GM19372 (cell line): Measurements from ENCODE around the gene PRKAR1B.

Experiments used
- ATAC-seq: cut with Tn5 transposase; IDR thresholded peaks from one replicate; pipeline ENCODE4 v1.9.1; 2021; ENCODE audit warnings: mild to moderate bottlenecking, low read depth, moderate library complexity; ENCODE audit not compliant: unreplicated experiment

PRKAR1B gene

DNA sequence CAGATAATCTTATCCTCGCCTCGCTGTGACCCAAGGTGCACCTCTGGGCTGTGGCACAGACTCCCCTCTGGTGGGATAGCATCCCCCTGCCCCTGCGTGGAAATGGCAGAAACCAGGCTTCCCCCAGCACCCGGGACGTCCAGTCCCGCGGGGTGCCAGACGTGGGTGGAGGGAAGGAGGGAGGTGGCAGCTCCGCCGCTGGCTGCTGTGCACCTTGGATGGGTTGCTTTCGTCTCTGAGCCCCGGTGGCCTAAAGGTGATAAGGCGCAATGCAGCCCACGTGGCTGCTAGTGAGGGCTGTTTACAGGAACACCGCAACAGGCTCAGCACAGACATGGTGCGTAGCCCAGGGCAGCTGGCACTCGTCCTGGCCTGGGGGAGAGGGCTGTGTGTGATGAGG, 193.8 kb downstream of the PRKAR1B start:
- no peak for ATAC-seq

- no peak for ATAC-seq
Measured at GRCh38 chr7:532379-533143, 194.5 kb downstream of the PRKAR1B start.

DNA sequence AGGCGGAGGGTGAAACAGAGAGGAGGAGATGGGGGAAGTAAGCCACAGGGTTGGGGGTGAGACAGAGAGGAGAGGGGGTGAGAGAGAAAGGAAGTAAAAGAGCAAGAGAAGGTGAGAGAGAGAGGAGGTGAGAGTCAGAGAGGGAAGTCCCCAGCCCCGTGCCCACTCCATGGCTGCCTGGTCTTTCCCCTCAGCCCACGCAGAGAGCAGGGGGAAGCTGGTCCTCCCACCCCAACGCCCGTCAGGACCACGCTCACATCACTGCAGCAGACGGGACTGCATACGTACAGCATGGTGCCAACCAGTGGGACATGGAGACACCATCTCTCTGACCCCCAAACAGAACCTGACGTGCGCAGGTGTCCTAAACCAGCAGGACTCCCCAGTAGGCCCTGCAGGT, 195.3 kb downstream of the PRKAR1B start:
- no peak for ATAC-seq

GRCh38 chr7:528451-528850, 198.6 kb downstream of the PRKAR1B start:
- no peak for ATAC-seq

DNA sequence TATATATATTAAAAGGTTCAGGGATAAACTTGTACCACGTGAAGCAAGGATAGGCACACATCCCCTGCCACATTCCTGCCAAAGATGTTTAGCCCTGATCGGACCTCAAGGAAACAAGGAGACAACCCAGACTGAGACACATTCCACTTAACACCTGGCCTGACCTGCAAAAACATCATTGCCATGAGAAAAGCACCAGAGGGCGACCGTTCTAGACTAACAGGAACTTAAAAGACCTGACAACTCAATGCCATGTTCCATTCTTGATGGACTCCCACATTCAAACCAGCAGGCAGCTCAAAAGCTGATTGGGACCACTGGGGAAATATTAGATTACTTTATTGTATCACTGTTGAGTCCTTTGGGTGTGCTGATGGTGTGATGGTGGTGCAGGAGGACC, 199.4 kb downstream of the PRKAR1B start:
- no peak for ATAC-seq

DNA sequence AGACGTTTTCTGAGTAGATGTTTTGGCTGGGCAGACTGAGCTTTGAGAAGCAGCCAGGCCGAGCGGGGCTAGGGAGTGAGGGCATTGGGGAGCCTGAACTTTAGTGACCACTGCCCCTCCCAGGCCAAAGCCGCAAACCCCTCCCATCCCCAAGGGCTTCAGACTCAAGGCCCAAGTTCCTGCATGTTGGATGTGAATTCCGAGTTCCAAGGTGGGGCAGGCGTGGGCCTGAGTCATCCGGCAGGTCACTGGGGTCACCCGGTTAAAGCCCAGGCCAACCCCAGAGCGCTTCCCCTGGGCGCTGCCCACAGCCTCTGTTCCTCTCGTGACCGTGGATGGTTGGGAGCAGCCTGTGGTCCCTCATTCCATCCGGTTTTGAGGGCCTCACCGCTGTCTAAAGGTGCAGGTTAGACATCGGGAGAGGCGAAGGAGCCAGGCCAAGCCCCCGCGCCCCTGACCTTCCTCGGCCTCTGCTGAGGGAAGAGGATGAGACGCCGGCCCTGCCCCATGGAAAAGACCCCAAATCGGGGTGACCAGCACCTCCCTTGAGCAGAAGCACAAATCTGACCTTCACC, 200.5 kb downstream of the PRKAR1B start:
- ATAC-seq, result no peak

GRCh38 chr7:525740-526139, 201.3 kb downstream of the PRKAR1B start:
- ATAC-seq, result no peak

DNA sequence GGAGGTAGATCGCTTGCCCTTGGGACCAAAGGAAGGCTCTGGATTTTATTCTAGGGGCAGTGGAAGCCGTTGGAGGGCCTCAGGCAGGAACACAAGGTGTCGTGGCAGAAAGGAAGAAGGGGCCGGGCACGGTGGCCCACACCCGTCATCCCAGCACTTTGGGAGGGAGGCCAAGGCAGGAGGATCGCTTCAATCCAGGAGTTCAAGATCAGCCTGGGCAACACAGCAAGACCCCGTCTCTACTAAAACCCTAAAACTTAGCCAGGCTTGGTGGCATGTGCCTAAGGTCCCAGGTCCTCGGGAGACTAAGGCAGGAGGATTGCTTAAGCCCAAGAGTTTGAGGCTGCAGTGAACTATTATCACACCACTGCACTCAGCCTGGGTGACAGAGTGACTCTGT, 202.3 kb downstream of the PRKAR1B start:
- no peak for ATAC-seq

DNA sequence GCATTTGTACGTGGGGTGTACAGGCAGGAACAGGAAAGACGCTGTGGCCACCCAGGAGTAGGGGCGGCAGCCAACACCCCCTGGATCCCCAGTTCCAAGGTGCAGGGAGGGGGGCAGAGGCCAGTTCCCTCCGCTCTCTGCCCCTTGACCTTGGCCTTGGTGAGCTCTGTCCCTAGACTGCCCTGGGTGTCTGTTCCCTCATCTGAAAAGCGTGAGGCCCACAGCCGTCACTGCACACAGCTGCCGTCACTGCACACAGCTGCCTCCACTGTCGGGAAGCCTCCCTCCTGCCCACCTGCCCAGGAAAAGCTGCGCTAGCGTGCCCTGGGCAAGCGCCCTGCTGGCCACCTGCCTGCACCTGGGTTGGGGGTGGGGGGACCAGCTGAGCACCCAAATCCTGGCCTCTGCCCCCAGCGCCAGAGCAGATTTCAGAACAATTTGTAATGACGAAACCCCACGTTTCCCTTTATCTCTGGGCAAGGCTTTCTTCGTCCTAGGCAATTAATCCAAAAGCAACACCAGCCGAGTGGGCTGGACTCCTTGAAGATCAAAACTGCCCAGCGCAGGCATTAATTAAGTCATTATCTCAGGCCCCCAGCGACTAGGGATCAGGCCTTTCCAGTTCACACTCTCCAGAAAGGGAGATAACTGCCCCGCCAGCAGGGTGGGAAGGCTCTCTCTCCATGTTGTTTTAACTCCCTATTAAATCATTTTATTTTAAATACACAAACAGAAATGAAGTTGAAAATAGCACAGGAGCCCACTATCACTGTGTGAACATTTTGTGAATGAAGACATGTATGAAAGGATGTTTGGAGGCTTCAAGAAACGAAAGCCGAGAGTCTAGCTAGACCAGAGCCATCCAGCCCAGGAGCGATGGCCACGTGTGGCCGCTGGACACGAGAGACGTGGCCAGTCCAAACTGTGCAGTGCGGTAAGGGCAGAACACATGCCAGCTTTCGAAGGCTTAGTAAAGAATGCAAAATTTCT, 203.4 kb downstream of the PRKAR1B start:
- no peak for ATAC-seq

DNA sequence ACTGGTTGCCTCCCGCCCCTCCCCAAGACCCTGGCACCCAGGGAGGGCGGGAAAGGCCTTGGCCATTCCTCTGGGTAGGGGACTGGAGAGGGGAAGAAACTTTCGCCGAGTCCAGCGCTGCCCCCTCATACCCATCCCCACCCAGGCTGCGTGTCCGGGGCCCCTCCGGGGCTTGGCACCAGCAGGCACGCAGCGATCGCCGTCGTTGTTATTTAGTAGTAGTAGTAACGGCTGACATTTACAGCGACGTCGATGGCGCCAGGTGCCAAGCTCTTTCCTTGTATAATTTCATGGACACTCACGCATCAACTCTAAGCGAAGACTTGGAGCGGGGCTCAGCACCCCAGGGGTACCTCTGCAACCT, 204.1 kb downstream of the PRKAR1B start:
- ATAC-seq, result no peak

GRCh38 chr7:522071-522950, 204.8 kb downstream of the PRKAR1B start:
- no peak for ATAC-seq

DNA sequence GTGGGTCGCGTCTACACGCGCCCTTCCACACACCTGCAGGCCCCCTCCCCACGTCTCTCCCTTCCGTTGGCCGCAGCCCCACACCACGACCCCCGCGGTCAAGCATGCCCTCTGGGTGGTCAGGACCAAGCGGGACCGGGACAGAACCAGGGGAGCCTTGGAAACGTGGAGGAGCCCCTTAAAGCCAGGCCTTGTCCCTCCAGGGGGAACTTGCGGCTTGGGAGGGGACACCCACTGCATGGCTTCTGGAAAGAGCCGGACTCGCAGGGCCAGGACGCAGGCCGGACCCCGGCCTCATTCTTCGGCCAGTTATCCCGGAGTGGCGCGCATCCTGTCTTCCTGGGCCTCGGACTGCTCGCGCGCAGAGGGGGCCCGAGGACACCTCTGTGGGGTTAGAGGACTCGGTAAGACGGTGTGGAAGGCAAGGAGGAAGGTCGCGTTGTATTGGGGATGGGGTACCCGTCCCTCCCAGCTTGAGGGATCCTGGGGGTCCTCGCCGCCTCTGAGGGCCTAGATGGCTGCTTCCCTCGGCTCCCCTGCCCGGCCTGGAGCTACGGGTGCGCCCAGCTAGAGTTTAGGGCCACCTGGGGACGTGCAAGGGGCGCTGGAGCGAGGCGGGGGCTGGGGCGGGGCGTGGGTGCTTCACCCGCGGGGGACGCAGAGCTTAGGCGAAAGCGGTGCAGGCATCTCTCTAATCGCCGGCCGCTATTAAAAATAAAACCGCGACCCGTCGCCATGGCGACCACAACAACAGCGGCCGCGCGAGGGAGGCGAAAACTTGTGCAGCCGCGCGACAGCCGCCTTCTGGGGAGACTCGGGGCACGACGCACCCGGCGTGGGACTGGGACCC, 205.6 kb downstream of the PRKAR1B start:
- no peak for ATAC-seq

DNA sequence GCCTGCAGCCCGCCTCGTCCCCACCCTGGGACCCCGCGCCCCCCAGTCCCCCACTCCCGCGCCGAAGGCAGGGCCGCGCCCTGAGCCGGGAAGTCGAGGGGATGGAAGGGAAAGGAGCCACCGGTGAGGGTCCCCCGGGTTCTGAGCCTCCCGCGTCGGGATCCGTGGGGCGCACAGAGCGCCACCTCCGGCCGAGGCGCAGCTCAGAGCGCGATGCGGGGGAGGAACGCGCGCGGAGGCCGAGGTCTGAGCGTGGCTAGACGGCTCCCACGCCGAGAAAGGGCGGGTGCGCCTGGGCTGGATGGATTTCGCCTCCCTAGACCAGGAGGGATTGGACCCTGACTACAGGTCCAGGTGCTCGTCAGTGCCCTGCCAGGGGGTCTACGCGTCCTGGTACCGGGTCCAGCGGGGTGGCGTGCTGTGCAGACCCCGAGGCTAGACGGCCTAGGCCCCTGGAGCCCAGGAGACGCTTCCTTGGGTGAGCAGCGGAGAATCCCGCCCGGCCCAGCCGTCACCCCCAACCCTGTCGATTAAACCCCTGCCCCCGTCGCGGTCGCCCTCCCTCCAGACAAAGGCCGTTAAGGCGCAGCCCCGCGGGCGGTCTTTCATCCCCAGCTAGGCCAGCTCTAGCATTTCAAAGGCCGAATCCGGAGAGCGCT, 206.4 kb downstream of the PRKAR1B start:
- no peak for ATAC-seq

GRCh38 chr7:519484-520390, 207.3 kb downstream of the PRKAR1B start, which contains the start of gene PDGFA:
PDGFA (minus strand) TSS chr7:519846; CDS start chr7:519001, 845 bp downstream.
- peak; percentile 37 for ATAC-seq

DNA sequence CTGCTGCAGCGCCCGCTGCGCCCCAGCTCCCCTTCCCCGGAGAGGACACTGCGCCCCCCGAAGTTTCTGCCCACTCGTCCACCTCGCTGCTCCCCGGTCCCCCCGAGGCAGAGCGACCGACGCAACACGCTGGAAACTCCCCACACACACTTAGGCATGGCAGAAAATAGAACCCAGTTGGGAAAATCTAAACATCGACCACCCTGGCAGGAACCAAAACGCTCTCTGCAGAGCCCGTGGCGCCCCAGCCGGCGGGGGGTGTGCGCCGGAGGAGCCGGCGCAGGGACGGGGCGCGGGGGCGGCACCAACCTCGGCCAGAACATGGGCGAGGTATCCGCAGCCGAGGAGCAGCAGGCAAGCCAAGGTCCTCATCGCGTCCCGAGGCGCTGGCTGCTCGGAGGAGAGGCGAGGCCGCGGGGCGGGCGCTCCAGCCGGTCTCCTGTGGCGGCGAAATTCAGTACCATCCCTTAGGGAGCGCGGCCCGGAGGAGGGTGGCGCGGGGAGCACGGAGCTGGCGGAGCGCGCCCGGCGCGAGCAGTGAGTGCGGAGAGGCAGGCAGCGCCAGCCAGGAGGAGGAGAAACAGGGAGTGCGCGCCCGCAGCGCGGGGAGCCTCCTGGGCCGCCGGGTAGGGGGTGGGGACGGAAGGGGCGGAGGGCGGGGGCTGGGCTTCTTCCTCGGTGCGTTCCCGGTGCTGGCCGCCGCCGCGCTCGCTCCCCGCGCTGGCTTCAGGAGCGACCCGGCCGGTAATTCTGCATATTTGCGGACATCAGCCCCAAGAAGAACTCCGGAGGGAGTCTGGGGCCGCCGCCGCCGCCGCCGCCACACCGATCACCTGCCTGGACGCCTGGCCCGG, 208.2 kb downstream of the PRKAR1B start:
- peak; percentile 15 for ATAC-seq

DNA sequence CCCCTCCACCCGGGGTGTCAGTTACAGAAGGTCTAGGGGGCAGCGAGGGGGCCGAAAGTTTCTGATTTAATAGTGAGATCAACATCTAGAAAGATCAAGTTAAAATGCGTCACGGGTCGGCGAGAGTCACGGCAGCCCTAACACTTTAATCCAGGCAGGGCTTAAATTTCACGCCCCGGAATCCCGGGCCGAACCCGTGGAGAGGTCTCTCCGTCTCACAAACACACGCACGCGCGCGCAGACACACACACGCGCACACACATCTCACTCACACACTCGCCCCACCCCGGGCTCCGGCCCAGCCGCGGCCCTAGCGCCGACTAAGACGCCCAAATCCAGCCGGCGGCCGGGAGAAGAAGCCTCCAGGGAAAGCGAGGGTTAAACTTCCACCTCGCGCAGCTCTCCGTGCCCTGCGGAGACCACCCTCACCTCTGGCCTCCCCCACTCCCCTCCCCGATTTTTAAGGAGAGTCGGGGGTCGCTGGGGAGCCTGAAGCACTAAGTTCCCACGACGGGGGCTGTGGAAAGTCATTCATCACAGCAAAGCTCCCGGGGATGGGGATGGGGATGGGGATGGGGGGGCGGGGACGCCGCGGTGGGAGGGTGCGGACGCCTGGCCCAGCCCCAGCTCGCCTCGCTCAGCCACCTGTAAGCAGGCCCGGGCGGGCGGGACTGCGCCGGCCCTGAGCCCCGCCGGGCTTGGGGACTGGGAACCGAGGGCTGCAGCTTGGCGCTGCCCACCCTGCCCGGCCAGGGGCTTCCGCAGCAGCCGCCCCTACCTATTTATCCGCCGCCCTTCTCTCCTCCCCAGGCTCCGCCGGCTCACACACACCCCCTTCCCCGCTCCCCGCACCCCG, 209.1 kb downstream of the PRKAR1B start:
- no peak for ATAC-seq
